Measurements from ENCODE around the gene TMEM30B. TPM values are rescaled to one million over a fixed set of nuclear protein-coding genes. Genes with fewer than 3 reads are reported as not detected.
"Not testable (repeated sequence)": the region's sequence is repeated elsewhere in the genome, so short reads cannot be mapped to it uniquely, and the experiment has no call there.

TMEM30B gene
- 6.2 and 7.4 TPM in 2 replicates for total RNA-seq (2014; rRNA removed; shearing (Covaris generic))

GRCh38 chr14:61281186-61281947 is at the start of gene TMEM30B:
Gene TMEM30B (minus strand): TSS chr14:61281338. CDS start chr14:61281147, 191 bp downstream.
- H3K4me1 ChIP-seq: peaks cover 3% of the 10 kb centered on the region
- peak within 1 kb of the TSS; percentile 72 for H3K27ac ChIP-seq
- peak within 1 kb of the TSS; percentile 68 for H3K4me3 ChIP-seq
- no peaks in the 10 kb centered on the region for H3K27me3 ChIP-seq
- H3K36me3 ChIP-seq: no peaks in the 10 kb centered on the region
- DNase-seq: no peak
- no peaks in the 10 kb centered on the region for H3K9me3 ChIP-seq (replicated peaks)

- Histone ChIP-seq H3K27me3 (no peaks in the 10 kb centered on the region), H3K9me3 (replicated peaks) (0 out of 2 replicates have a peak, but pooled peaks cover 2% of the 10 kb centered on the region), H3K27ac (no peak overlapping the region), H3K36me3 (no peaks in the 10 kb centered on the region), H3K4me3 (no peak overlapping the region), H3K4me1 (no peaks in the 10 kb centered on the region)
- DNase-seq: no peak
These were observed 49.4 kb upstream of the TMEM30B start for GRCh38 chr14:61330511-61330910.

- Histone ChIP-seq H3K4me3 (no peak overlapping the region), H3K4me1 (no peaks in the 10 kb centered on the region), H3K27me3 (no peaks in the 10 kb centered on the region), H3K27ac (no peak overlapping the region), H3K36me3 (no peaks in the 10 kb centered on the region), H3K9me3 (replicated peaks) (0 out of 2 replicates have a peak, but pooled peaks cover 3% of the 10 kb centered on the region)
- no peak for DNase-seq
These were observed 48.4 kb upstream of the TMEM30B start for GRCh38 chr14:61329478-61330051.

- H3K27ac ChIP-seq: no peak overlapping the region
- no peak for DNase-seq
- H3K36me3 ChIP-seq: no peaks in the 10 kb centered on the region
- H3K9me3 ChIP-seq (replicated peaks): 0 out of 2 replicates have a peak, but pooled peaks cover 3% of the 10 kb centered on the region
- no peaks in the 10 kb centered on the region for H3K27me3 ChIP-seq
- no peaks in the 10 kb centered on the region for H3K4me1 ChIP-seq
- H3K4me3 ChIP-seq: no peak overlapping the region
These were observed 47.6 kb upstream of the TMEM30B start for GRCh38 chr14:61328626-61329262.

GRCh38 chr14:61326847-61327246 is 45.7 kb upstream of the TMEM30B start:
- H3K36me3 ChIP-seq: no peaks in the 10 kb centered on the region
- DNase-seq: no peak
- H3K27me3 ChIP-seq: no peaks in the 10 kb centered on the region
- H3K4me3 ChIP-seq: no peak overlapping the region
- H3K27ac ChIP-seq: no peak overlapping the region
- no peaks in the 10 kb centered on the region for H3K4me1 ChIP-seq
- H3K9me3 ChIP-seq (replicated peaks): 0 out of 2 replicates have a peak, but pooled peaks cover 3% of the 10 kb centered on the region

- DNase-seq: no peak
- Histone ChIP-seq H3K36me3 (no peaks in the 10 kb centered on the region), H3K9me3 (replicated peaks) (0 out of 2 replicates have a peak, but pooled peaks cover 3% of the 10 kb centered on the region), H3K27me3 (no peaks in the 10 kb centered on the region), H3K4me3 (no peak overlapping the region), H3K27ac (no peak overlapping the region), H3K4me1 (no peaks in the 10 kb centered on the region)
These were observed 45.0 kb upstream of the TMEM30B start for GRCh38 chr14:61326146-61326545.

- DNase-seq: no peak
- Histone ChIP-seq H3K36me3 (no peaks in the 10 kb centered on the region), H3K9me3 (replicated peaks) (0 out of 2 replicates have a peak, but pooled peaks cover 3% of the 10 kb centered on the region), H3K4me3 (no peak overlapping the region), H3K27ac (no peak overlapping the region), H3K27me3 (no peaks in the 10 kb centered on the region), H3K4me1 (no peaks in the 10 kb centered on the region)
These were observed 44.0 kb upstream of the TMEM30B start for GRCh38 chr14:61325166-61325565.

GRCh38 chr14:61323970-61324369 is 42.8 kb upstream of the TMEM30B start:
- Histone ChIP-seq H3K36me3 (no peaks in the 10 kb centered on the region), H3K4me1 (no peaks in the 10 kb centered on the region), H3K9me3 (replicated peaks) (0 out of 2 replicates have a peak, but pooled peaks cover 3% of the 10 kb centered on the region), H3K27me3 (no peaks in the 10 kb centered on the region), H3K4me3 (no peak overlapping the region), H3K27ac (no peak overlapping the region)
- no peak for DNase-seq

- DNase-seq: no peak
These were observed 41.7 kb upstream of the TMEM30B start for GRCh38 chr14:61322799-61323290.

GRCh38 chr14:61322011-61322798 is 41.1 kb upstream of the TMEM30B start:
- no peak overlapping the region for H3K4me3 ChIP-seq
- no peak overlapping the region for H3K27ac ChIP-seq
- H3K9me3 ChIP-seq (replicated peaks): 0 out of 2 replicates have a peak, but pooled peaks cover 3% of the 10 kb centered on the region
- no peak for DNase-seq
- no peaks in the 10 kb centered on the region for H3K36me3 ChIP-seq
- H3K27me3 ChIP-seq: no peaks in the 10 kb centered on the region
- H3K4me1 ChIP-seq: no peaks in the 10 kb centered on the region

More at GRCh38 chr14:61322799-61323290, 41.7 kb upstream of the TMEM30B start:
- Histone ChIP-seq H3K27ac (no peak overlapping the region), H3K4me3 (no peak overlapping the region), H3K36me3 (no peaks in the 10 kb centered on the region), H3K4me1 (no peaks in the 10 kb centered on the region), H3K27me3 (no peaks in the 10 kb centered on the region), H3K9me3 (replicated peaks) (0 out of 2 replicates have a peak, but pooled peaks cover 3% of the 10 kb centered on the region)

GRCh38 chr14:61321385-61322010 is 40.4 kb upstream of the TMEM30B start, which contains the start of gene PRKCH:
Gene PRKCH (plus strand): TSS chr14:61321579. CDS start chr14:61322102, 523 bp downstream.
- H3K27ac ChIP-seq: no peak within 1 kb of the TSS
- no peaks in the 10 kb centered on the region for H3K27me3 ChIP-seq
- 0 out of 2 replicates have a peak, but pooled peaks cover 3% of the 10 kb centered on the region for H3K9me3 ChIP-seq (replicated peaks)
- H3K36me3 ChIP-seq: no peaks in the 10 kb centered on the region
- no peaks in the 10 kb centered on the region for H3K4me1 ChIP-seq
- no peak within 1 kb of the TSS for H3K4me3 ChIP-seq
- no peak for DNase-seq

- Histone ChIP-seq H3K4me3 (no peak overlapping the region), H3K4me1 (no peaks in the 10 kb centered on the region), H3K27ac (no peak overlapping the region), H3K36me3 (no peaks in the 10 kb centered on the region), H3K27me3 (no peaks in the 10 kb centered on the region), H3K9me3 (replicated peaks) (0 out of 2 replicates have a peak, but pooled peaks cover 3% of the 10 kb centered on the region)
- no peak for DNase-seq
These were observed 39.8 kb upstream of the TMEM30B start for GRCh38 chr14:61320806-61321384.

GRCh38 chr14:61320170-61320569 is 39.0 kb upstream of the TMEM30B start:
- not testable (repeated sequence) for H3K27ac ChIP-seq; H3K36me3 ChIP-seq; H3K4me3 ChIP-seq; H3K9me3 ChIP-seq (replicated peaks); DNase-seq; H3K27me3 ChIP-seq; H3K4me1 ChIP-seq

All from SJCRH30 (cell line).